ENCODE data around the gene NEXMIF. TPM values are rescaled to one million over a fixed set of nuclear protein-coding genes. Genes with fewer than 3 reads are reported as not detected.

NEXMIF gene
- total RNA-seq, 1 experiment from 2014 or later, result not detected

GRCh38 chrX:74902806-74903205, 22.4 kb downstream of the NEXMIF start:
- no peaks in the 10 kb centered on the region for H3K36me3 ChIP-seq (ENCODE audit: control insufficient read depth, insufficient read depth, low read length)
- intact Hi-C loops (cut with micrococcal nuclease; ENCODE audit: unreplicated experiment), result no loop called here
- ChIA-PET POLR2A (no interaction called here), CTCF (no interaction called here)
- H3K27me3 ChIP-seq (ENCODE audit: control insufficient read depth, insufficient read depth, low read length), result no peaks in the 10 kb centered on the region
- TF ChIP-seq TCF7L2 (IDR thresholded peaks at IDR 0.05; ENCODE audit: low read depth, low read length) (no peak), CTCF (IDR thresholded peaks at IDR 0.05) (no peak), REST (IDR thresholded peaks at IDR 0.05; ENCODE audit: insufficient read depth in 1 of 2, low read depth in 2 of 2, low read length in 1 of 2) (no peak), POLR2AphosphoS5 (IDR thresholded peaks at IDR 0.05; ENCODE audit: low read depth, low read length) (no peak), SIN3A (IDR thresholded peaks at IDR 0.05; ENCODE audit: borderline replicate concordance, insufficient read depth, low read depth, low read length) (no peak)
- no peak overlapping the region for H3K4me3 ChIP-seq (ENCODE audit: low read depth in 2 of 2, low read length in 2 of 2)
- BruUV-seq (replicated peaks), result no TSS peak
- H3K27ac ChIP-seq (ENCODE audit: low read length), result no peak overlapping the region
- DNase-seq (ENCODE audit: low read depth, low spot score) (no peak), ATAC-seq (no peak)
- in situ Hi-C loops (cut with HindIII; ENCODE audit: low pct_unique_long_range_greater_than_20kb, low sequenced_read_pairs), result no loop called here
- H3K4me1 ChIP-seq (ENCODE audit: control insufficient read depth, insufficient read depth, low read length), result no peaks in the 10 kb centered on the region
- no peaks in the 10 kb centered on the region for H3K9me3 ChIP-seq (ENCODE audit: control insufficient read depth, insufficient read depth, low read depth, low read length)

GRCh38 chrX:74892561-74892960, 32.7 kb downstream of the NEXMIF start:
- BruUV-seq (replicated peaks), result no TSS peak
- H3K27me3 ChIP-seq (ENCODE audit: control insufficient read depth, insufficient read depth, low read length), result no peaks in the 10 kb centered on the region
- TF ChIP-seq REST (IDR thresholded peaks at IDR 0.05; ENCODE audit: insufficient read depth in 1 of 2, low read depth in 2 of 2, low read length in 1 of 2) (no peak), SIN3A (IDR thresholded peaks at IDR 0.05; ENCODE audit: borderline replicate concordance, insufficient read depth, low read depth, low read length) (no peak), CTCF (IDR thresholded peaks at IDR 0.05) (no peak), TCF7L2 (IDR thresholded peaks at IDR 0.05; ENCODE audit: low read depth, low read length) (no peak), POLR2AphosphoS5 (IDR thresholded peaks at IDR 0.05; ENCODE audit: low read depth, low read length) (no peak)

More at GRCh38 chrX:74892561-74892960, 32.7 kb downstream of the NEXMIF start:
- Histone ChIP-seq H3K27ac (ENCODE audit: low read length) (no peak overlapping the region), H3K36me3 (ENCODE audit: control insufficient read depth, insufficient read depth, low read length) (no peaks in the 10 kb centered on the region), H3K9me3 (ENCODE audit: control insufficient read depth, insufficient read depth, low read depth, low read length) (no peaks in the 10 kb centered on the region), H3K4me1 (ENCODE audit: control insufficient read depth, insufficient read depth, low read length) (no peaks in the 10 kb centered on the region), H3K4me3 (ENCODE audit: low read depth in 2 of 2, low read length in 2 of 2) (no peak overlapping the region)
- in situ Hi-C loops (cut with HindIII; ENCODE audit: low pct_unique_long_range_greater_than_20kb, low sequenced_read_pairs) (no loop called here), intact Hi-C loops (cut with micrococcal nuclease; ENCODE audit: unreplicated experiment) (no loop called here)
- ATAC-seq (no peak), DNase-seq (ENCODE audit: low read depth, low spot score) (no peak)
- ChIA-PET CTCF (no interaction called here), POLR2A (no interaction called here)
